Right cardiac atrium (tissue), 5 donors: ENCODE results near the gene FRMPD2. TPM values are rescaled to one million over a fixed set of nuclear protein-coding genes. Genes with fewer than 3 reads are reported as not detected.
A peak's percentile ranks its signal among the peaks of the same experiment; 100 is the strongest.

Source experiments
- ATAC-seq, 2 donors: fragments of 200-7000 bp; cut with Tn5 transposase; one replicate each; pipeline versions ENCODE4 v1.8.0 to v1.9.1; 2020; ENCODE audit warnings: moderate library complexity in 2 of 2, mild to moderate bottlenecking in 1 of 2
- DNase-seq, 3 donors: peaks; one replicate each; pipeline ENCODE4 v3.0.0-alpha.2; 2020
- H3K27ac ChIP-seq: one replicate; pipeline ENCODE4 v1.5.1; 2013; ENCODE audit warnings: mild to moderate bottlenecking, low read length, control low read depth, moderate library complexity
- H3K27me3 ChIP-seq: one replicate; pipeline ENCODE4 v1.6.1; 2013; ENCODE audit not compliant: control insufficient read depth, insufficient read depth
- H3K4me1 ChIP-seq: one replicate; pipeline ENCODE4 v1.6.1; 2013; ENCODE audit warnings: low read length; ENCODE audit not compliant: control insufficient read depth, insufficient read depth
- H3K4me3 ChIP-seq: one replicate; pipeline ENCODE4 v1.5.1; 2013; ENCODE audit warnings: low read length, control low read depth
- H3K9me3 ChIP-seq: one replicate; pipeline ENCODE4 v1.6.1; 2013; ENCODE audit warnings: low read length; ENCODE audit not compliant: control insufficient read depth
- WGBS: extraction: QIAGEN DNeasy Blood & Tissue Kit; methylation state at CpG from one replicate; pipeline ENCODE4 v1.1.7; 2013; 5-methylcytosine and 5-hydroxymethylcytosine counted together
- intact Hi-C, 4 donors: fragments of 100-400 bp; cut with DNase I; formaldehyde crosslinking; loops; one replicate each; pipeline versions ENCODE4 v1.11.0 to v1.14.0; 2022 to 2023
- polyA plus RNA-seq: library from polyadenylated mRNA; stranded (reverse); fragments of 200-250 nt; gene quantifications from one replicate; pipeline ENCODE4 v1.2.3, GENCODE V29; 2013
- total RNA-seq, 4 donors: library from RNA; stranded (reverse); fragmentation: NEBNext Ultra II Directional; extraction: Animal tissue kit (Norgen Biotek cat#: 25700); gene quantifications; one replicate each; pipeline ENCODE4 v1.2.1, GENCODE V29; 2021
- donor health status: healthy with polysubstance abuse.
- donor health status: DM: no; HTN: yes; CAD: no.
- donor health status: DM: no; HTN: no; CAD: no.
- donor health status: DM: no; HTN: yes; CAD: no; lungs with severe emphysema.
- donor health status: DM: yes; HTN: yes; CAD: no.

Gene FRMPD2
- total and polyA plus RNA-seq, 5 donors = 1.3 to 6.5 (median 4.3) TPM

DNA sequence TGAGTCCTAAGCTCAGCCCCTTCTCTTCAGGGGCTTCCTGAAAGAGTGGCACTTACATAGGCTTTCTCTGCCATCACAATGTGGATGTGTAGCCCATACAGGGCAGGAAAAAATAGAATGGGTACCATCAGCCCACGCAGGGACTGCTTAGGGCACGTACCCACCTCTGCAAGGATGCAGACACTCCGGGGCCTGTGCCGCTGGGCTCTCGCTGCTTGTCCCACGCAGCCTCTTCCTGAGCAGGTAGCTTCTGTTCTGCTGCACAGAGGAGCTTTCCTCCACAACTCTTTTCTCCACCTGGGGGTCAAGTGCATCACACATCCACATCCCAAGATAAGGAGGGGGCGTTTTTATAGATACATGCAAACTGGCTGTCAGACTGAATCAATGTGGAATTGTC lies 34.3 kb downstream of the FRMPD2 start:
- intact Hi-C loops = no loop called here
- DNase-seq = no peak
- no peaks in the 10 kb centered on the region for H3K27me3 ChIP-seq
- no peaks in the 10 kb centered on the region for H3K9me3 ChIP-seq
- peaks cover 4% of the 10 kb centered on the region for H3K4me1 ChIP-seq
- no peak overlapping the region for H3K27ac ChIP-seq
- no peak overlapping the region for H3K4me3 ChIP-seq
- WGBS = 83% methylated on average over 7 of the region's 7 CpGs
- no peak for ATAC-seq

GRCh38 chr10:48239618-48240017 lies 34.9 kb downstream of the FRMPD2 start:
- ATAC-seq (no peak), DNase-seq (no peak)
- intact Hi-C loops = no loop called here
- H3K9me3 ChIP-seq = no peaks in the 10 kb centered on the region
- 80% methylated on average over 2 of the region's 2 CpGs for WGBS
- H3K27ac ChIP-seq = no peak overlapping the region
- H3K27me3 ChIP-seq = no peaks in the 10 kb centered on the region
- no peak overlapping the region for H3K4me3 ChIP-seq
- peaks cover 4% of the 10 kb centered on the region for H3K4me1 ChIP-seq

DNA sequence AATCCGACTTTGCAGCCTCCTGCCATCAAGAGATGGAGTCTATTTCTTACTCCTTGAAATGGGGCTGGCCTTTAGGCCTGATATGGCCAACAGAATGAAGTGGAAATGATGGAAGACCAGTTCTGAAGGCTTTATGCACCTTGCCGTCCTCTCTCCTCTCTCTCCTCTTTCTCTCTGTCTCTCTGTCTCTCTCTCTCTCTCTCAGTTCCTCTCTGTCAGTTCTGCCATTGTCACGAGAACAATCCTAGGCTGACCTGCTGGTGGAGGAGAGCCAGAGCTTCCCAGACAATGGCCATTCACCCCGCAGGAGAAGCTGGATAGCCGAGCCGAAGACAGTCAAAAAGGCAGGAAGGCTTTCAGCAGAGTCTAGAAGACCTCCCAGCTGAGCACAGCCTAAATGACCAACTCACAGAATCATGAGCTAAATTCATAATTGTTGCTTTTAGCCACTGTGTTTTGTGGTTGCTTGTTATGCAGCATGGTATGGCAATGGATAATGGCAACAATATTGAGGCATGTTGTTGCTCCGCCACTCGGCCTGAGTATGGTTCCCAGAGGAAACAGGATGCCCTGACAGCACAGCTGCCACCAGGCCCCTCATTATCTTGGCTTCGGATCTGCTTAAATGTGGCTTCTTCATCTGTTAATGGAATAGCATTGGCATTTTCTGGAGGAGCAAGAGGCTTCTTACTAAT lies 35.5 kb downstream of the FRMPD2 start:
- H3K4me3 ChIP-seq = no peak overlapping the region
- no peak overlapping the region for H3K27ac ChIP-seq
- WGBS = 68% methylated on average over 9 of the region's 9 CpGs
- no peaks in the 10 kb centered on the region for H3K27me3 ChIP-seq
- intact Hi-C loops = no loop called here
- no peaks in the 10 kb centered on the region for H3K9me3 ChIP-seq
- peaks cover 4% of the 10 kb centered on the region for H3K4me1 ChIP-seq
- DNase-seq = no peak
- ATAC-seq = no peak

- Histone ChIP-seq H3K27me3 (no peaks in the 10 kb centered on the region), H3K4me1 (peaks cover 6% of the 10 kb centered on the region), H3K27ac (no peak overlapping the region), H3K4me3 (no peak overlapping the region), H3K9me3 (no peaks in the 10 kb centered on the region)
- DNase-seq (no peak), ATAC-seq (no peak)
- 93% methylated on average over 16 of the region's 16 CpGs for WGBS
- intact Hi-C loops = no loop called here
These were observed 36.9 kb downstream of the FRMPD2 start for GRCh38 chr10:48237259-48238250.

DNA sequence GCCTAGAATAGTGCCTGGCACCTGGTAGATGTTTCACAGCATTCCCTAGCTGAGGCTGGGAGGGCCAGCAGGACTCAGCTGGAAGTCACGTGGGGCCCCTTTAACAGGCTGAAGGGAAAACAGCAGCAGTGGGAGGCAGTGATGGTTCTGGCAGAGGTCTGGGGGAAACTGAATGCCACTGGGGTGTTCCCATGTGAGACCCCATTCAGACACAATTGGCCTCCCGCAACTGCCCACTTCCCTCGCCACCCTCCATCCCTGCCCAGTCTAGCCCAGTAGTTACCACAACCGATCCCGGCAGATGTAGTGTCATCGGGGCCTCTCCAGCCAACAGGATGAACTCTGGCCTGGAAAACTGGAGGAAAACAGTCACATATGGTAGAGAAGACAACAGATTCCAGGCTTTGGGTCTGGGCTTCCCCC lies 38.3 kb downstream of the FRMPD2 start:
- 82% methylated on average over 6 of the region's 6 CpGs for WGBS
- Histone ChIP-seq H3K4me3 (no peak overlapping the region), H3K27me3 (no peaks in the 10 kb centered on the region), H3K9me3 (no peaks in the 10 kb centered on the region), H3K4me1 (peaks cover 2% of the 10 kb centered on the region), H3K27ac (no peak overlapping the region)
- intact Hi-C loops = no loop called here
- ATAC-seq (no peak), DNase-seq (no peak)

GRCh38 chr10:48235501-48235900 lies 39.0 kb downstream of the FRMPD2 start:
- no peak overlapping the region for H3K27ac ChIP-seq
- H3K4me3 ChIP-seq = no peak overlapping the region
- H3K9me3 ChIP-seq = no peaks in the 10 kb centered on the region
- peaks cover 2% of the 10 kb centered on the region for H3K4me1 ChIP-seq
- 85% methylated on average over 4 of the region's 4 CpGs for WGBS
- no peaks in the 10 kb centered on the region for H3K27me3 ChIP-seq
- intact Hi-C loops = no loop called here
- no peak for DNase-seq
- no peak for ATAC-seq

DNA sequence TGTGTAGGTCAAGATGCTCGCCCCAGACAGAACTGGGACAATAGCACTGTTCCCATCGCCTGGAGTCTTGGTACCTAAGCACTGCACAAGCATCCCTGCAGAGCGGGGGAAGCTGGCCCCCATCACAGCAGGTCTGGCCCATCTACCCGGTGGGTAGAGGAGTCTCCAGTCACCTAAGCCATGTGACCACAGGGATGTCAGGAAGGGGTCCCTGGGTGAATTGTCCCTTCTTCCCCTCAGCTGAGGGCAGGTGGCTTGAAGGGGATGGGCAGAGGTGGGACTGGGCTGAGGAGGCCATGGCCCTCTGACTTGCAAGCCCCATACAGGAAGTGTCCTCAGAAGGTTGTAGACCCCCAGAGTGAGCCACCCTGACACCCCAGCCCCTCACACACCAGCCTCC lies 39.7 kb downstream of the FRMPD2 start:
- WGBS = 92% methylated on average over 4 of the region's 4 CpGs

GRCh38 chr10:48234295-48234694 lies 40.2 kb downstream of the FRMPD2 start:
- ATAC-seq (peak; percentile 65 to 73), DNase-seq (no peak)
- Histone ChIP-seq H3K4me3 (no peak overlapping the region), H3K4me1 (peaks cover 2% of the 10 kb centered on the region), H3K27ac (no peak overlapping the region), H3K9me3 (no peaks in the 10 kb centered on the region), H3K27me3 (no peaks in the 10 kb centered on the region)
- 29% methylated on average over 1 of the region's 1 CpG for WGBS
- intact Hi-C loops = no loop called here

More for the DNA sequence above, 39.7 kb downstream of the FRMPD2 start:
- Histone ChIP-seq H3K9me3 (no peaks in the 10 kb centered on the region), H3K27ac (no peak overlapping the region), H3K27me3 (no peaks in the 10 kb centered on the region), H3K4me1 (peaks cover 2% of the 10 kb centered on the region), H3K4me3 (no peak overlapping the region)
- intact Hi-C loops = no loop called here
- ATAC-seq (no peak), DNase-seq (no peak)

DNA sequence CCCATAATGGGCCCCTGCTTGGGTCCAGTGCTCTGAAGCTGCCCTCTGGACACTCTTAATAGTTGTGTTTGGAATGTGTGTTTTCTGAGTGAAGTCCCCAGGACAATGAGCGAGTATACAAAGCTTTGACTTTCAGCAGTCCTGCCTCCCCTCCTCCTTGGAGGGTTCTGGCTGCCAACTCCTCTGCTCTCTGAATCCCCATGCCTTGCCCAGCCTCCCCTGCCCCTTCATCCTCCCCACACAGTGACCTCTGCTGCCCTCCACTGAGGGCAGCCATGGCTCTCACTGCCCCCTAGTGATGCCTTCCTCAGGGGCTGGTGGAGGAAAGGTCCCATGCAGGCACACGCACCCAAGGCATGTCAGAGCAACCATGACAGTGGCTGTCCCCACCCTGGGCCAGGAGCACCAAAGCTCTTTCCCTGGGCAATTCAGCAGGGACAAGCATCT lies 40.9 kb downstream of the FRMPD2 start:
- Histone ChIP-seq H3K4me3 (no peak overlapping the region), H3K4me1 (peaks cover 2% of the 10 kb centered on the region), H3K27ac (no peak overlapping the region), H3K27me3 (no peaks in the 10 kb centered on the region), H3K9me3 (no peaks in the 10 kb centered on the region)
- DNase-seq = no peak
- 82% methylated on average over 2 of the region's 2 CpGs for WGBS
- no peak for ATAC-seq
- intact Hi-C loops = no loop called here

GRCh38 chr10:48232717-48233447 lies 41.6 kb downstream of the FRMPD2 start:
- DNase-seq (no peak), ATAC-seq (peak in 1 of 2 donors; percentile 12)
- Histone ChIP-seq H3K27ac (no peak overlapping the region), H3K4me1 (peaks cover 2% of the 10 kb centered on the region), H3K27me3 (no peaks in the 10 kb centered on the region), H3K9me3 (no peaks in the 10 kb centered on the region), H3K4me3 (no peak overlapping the region)
- 97% methylated on average over 3 of the region's 3 CpGs for WGBS
- intact Hi-C loops = no loop called here
